CD4-positive, alpha-beta memory T cell (primary cell): Measurements from ENCODE around the gene FNDC5. TPM values are rescaled to one million over a fixed set of nuclear protein-coding genes. Genes with fewer than 3 reads are reported as not detected.

ENCODE experiments used
- CTCF ChIA-PET: fragments of 350-600 bp; sonication (Branson Sonifier 250); formaldehyde crosslinking; loops from one replicate; lab custom pipeline; 2021; ENCODE audit warnings: inconsistent platforms; ENCODE audit not compliant: partially characterized antibody; lab: Charles Lee
- POLR2A ChIA-PET: fragments of 350-600 bp; sonication (Branson Sonifier 250); formaldehyde crosslinking; loops from one replicate; lab custom pipeline; 2021; ENCODE audit not compliant: partially characterized antibody; lab: Charles Lee
- DNase-seq, 5 donors: peaks; one replicate each; pipeline versions ENCODE4 v3.0.0 to v3.0.0-alpha.2; 2020 to 2022; ENCODE audit warnings: mixed read lengths in 1 of 5
- H3K27ac ChIP-seq: one replicate; pipeline ENCODE4 v1.7.0; 2013; ENCODE audit warnings: low read depth, low read length
- H3K27me3 ChIP-seq: 2 replicates; pipeline ENCODE4 v1.7.0; 2013; ENCODE audit warnings: mild to moderate bottlenecking, low read length, moderate library complexity; ENCODE audit not compliant: insufficient read depth
- H3K36me3 ChIP-seq: 2 replicates; pipeline ENCODE4 v1.7.0; 2013; ENCODE audit warnings: mild to moderate bottlenecking, low read length, moderate library complexity; ENCODE audit not compliant: insufficient read depth
- H3K4me1 ChIP-seq: 2 replicates; pipeline ENCODE4 v1.7.0; 2013; ENCODE audit warnings: mild to moderate bottlenecking, low read length, moderate library complexity; ENCODE audit not compliant: insufficient read depth
- H3K4me3 ChIP-seq, 2 donors: one replicate each; pipeline ENCODE4 v1.7.0; 2013; ENCODE audit warnings: low read length in 2 of 2, mild to moderate bottlenecking in 1 of 2
- H3K9me3 ChIP-seq, 2 donors: one replicate each; pipeline ENCODE4 v1.7.0; 2013; ENCODE audit warnings: low read length in 2 of 2, control low read depth in 1 of 2; ENCODE audit not compliant: control insufficient read depth in 1 of 2
- H3K27ac Mint-ChIP-seq, 7 donors: one replicate each; pipeline ENCODE4 v1.8.0; 2020 to 2021; ENCODE audit warnings: mixed read lengths in 7 of 7, mild to moderate bottlenecking in 6 of 7, inconsistent platforms in 3 of 7, moderate library complexity in 3 of 7
- H3K27me3 Mint-ChIP-seq, 2 donors: one replicate each; pipeline ENCODE4 v1.8.0; 2020 to 2021; ENCODE audit warnings: mixed read lengths in 2 of 2
- H3K36me3 Mint-ChIP-seq, 2 donors: one replicate each; pipeline ENCODE4 v1.8.0; 2020 to 2021; ENCODE audit warnings: mixed read lengths in 2 of 2, inconsistent platforms in 1 of 2, mild to moderate bottlenecking in 1 of 2
- H3K4me1 Mint-ChIP-seq, 4 donors: one replicate each; pipeline ENCODE4 v1.8.0; 2020 to 2021; ENCODE audit warnings: mixed read lengths in 4 of 4, mild to moderate bottlenecking in 1 of 4
- H3K4me3 Mint-ChIP-seq, 8 donors: one replicate each; pipeline ENCODE4 v1.8.0; 2020 to 2021; ENCODE audit warnings: mixed read lengths in 8 of 8, mild to moderate bottlenecking in 7 of 8, moderate library complexity in 6 of 8, inconsistent platforms in 3 of 8
- H3K9me3 Mint-ChIP-seq, 8 donors: one replicate each; pipeline ENCODE4 v1.8.0; 2020 to 2021; ENCODE audit warnings: mixed read lengths in 8 of 8, mild to moderate bottlenecking in 5 of 8, inconsistent platforms in 3 of 8, moderate library complexity in 1 of 8
- intact Hi-C: fragments of 100-400 bp; cut with micrococcal nuclease; formaldehyde crosslinking; loops from one replicate; pipeline ENCODE4 v1.15.1; 2023
- polyA plus RNA-seq, 2 donors: library from polyadenylated mRNA; unstranded; fragments of 300-500 nt; fragmentation: Illumina TruSeq; gene quantifications; one replicate each; pipeline ENCODE4 v1.2.3, GENCODE V29; 2021
- total RNA-seq, 2 experiments: library from RNA; stranded (reverse); gene quantifications; one replicate each; pipeline ENCODE4 v1.2.3, GENCODE V29; 2021

FNDC5 gene
- total and polyA plus RNA-seq, 4 experiments from 2014 or later: not detected

GRCh38 chr1:32848354-32849063 lies 22.2 kb downstream of the FNDC5 start:
- Histone ChIP-seq H3K27ac (no peak overlapping the region), H3K4me1 (no peaks in the 10 kb centered on the region), H3K4me3 (no peak overlapping the region), H3K9me3 (no peaks in the 10 kb centered on the region), H3K27me3 (no peaks in the 10 kb centered on the region), H3K36me3 (peaks cover 9% of the 10 kb centered on the region)
- no peaks in the 10 kb centered on the region for H3K9me3 Mint-ChIP-seq
- intact Hi-C loops: no loop called here
- no peaks in the 10 kb centered on the region for H3K27me3 Mint-ChIP-seq
- H3K27ac Mint-ChIP-seq: no peak overlapping the region
- peaks cover 34 to 37% of the 10 kb centered on the region in 2 donors for H3K36me3 Mint-ChIP-seq
- peak overlapping the region in 1 of 8 donors; percentile 8 for H3K4me3 Mint-ChIP-seq
- no peak for DNase-seq
- H3K4me1 Mint-ChIP-seq: peaks cover 0 to 2% (median 0%) of the 10 kb centered on the region in 4 donors
- POLR2A ChIA-PET: no interaction called here
- CTCF ChIA-PET: interaction anchor here (1.2 kb wide), 1 partner anchor 23 kb away, joined by 3 read pairs; no protein-coding TSS in a partner anchor

GRCh38 chr1:32831878-32832277 lies 38.8 kb downstream of the FNDC5 start:
- no peak for DNase-seq
- Histone ChIP-seq H3K27me3 (no peaks in the 10 kb centered on the region), H3K9me3 (no peaks in the 10 kb centered on the region), H3K36me3 (peaks cover 42% of the 10 kb centered on the region), H3K27ac (no peak overlapping the region), H3K4me3 (no peak overlapping the region), H3K4me1 (no peaks in the 10 kb centered on the region)
- no peak overlapping the region for H3K4me3 Mint-ChIP-seq
- peaks cover 0 to 8% (median 5%) of the 10 kb centered on the region in 4 donors for H3K4me1 Mint-ChIP-seq
- H3K27ac Mint-ChIP-seq: peak overlapping the region in 1 of 7 donors; percentile 65
- intact Hi-C loops: no loop called here
- H3K9me3 Mint-ChIP-seq: peaks cover 0 to 2% (median 0%) of the 10 kb centered on the region in 8 donors
- ChIA-PET CTCF (interaction anchor here (0.7 kb wide), 1 partner anchor 99 kb away, joined by 3 read pairs; no protein-coding TSS in a partner anchor), POLR2A (interaction anchor here (1.4 kb wide), 1 partner anchor 15 kb away, joined by 3 read pairs; the partner anchor contains the start of genes S100PBP and YARS1)
- H3K27me3 Mint-ChIP-seq: no peaks in the 10 kb centered on the region
- H3K36me3 Mint-ChIP-seq: peaks cover 65 to 66% of the 10 kb centered on the region in 2 donors

- Histone ChIP-seq H3K4me1 (no peaks in the 10 kb centered on the region), H3K27me3 (no peaks in the 10 kb centered on the region), H3K27ac (no peak overlapping the region), H3K9me3 (no peaks in the 10 kb centered on the region), H3K36me3 (peaks cover 52% of the 10 kb centered on the region), H3K4me3 (no peak overlapping the region)
- Mint-ChIP-seq H3K27me3 (no peaks in the 10 kb centered on the region), H3K9me3 (peaks cover 0 to 2% (median 0%) of the 10 kb centered on the region in 8 donors), H3K4me1 (peaks cover 0 to 15% (median 6%) of the 10 kb centered on the region in 4 donors), H3K27ac (peak overlapping the region in 2 of 7 donors; percentile 43 to 81), H3K36me3 (peaks cover 65 to 75% of the 10 kb centered on the region in 2 donors), H3K4me3 (peak overlapping the region in 1 of 8 donors; percentile 33)
- no peak for DNase-seq
- ChIA-PET POLR2A (no interaction called here), CTCF (interaction anchor here (1.0 kb wide), 1 partner anchor 256 kb away, joined by 3 read pairs; no protein-coding TSS in a partner anchor)
- intact Hi-C loops: no loop called here
Measured at GRCh38 chr1:32830092-32830852, 40.4 kb downstream of the FNDC5 start.

- no peaks in the 10 kb centered on the region for H3K9me3 ChIP-seq
- no peaks in the 10 kb centered on the region for H3K4me1 ChIP-seq
- intact Hi-C loops: no loop called here
- H3K4me1 Mint-ChIP-seq: peaks cover 8 to 24% (median 11%) of the 10 kb centered on the region in 4 donors
- H3K9me3 Mint-ChIP-seq: peaks cover 0 to 2% (median 0%) of the 10 kb centered on the region in 8 donors
- no peak overlapping the region for H3K27ac Mint-ChIP-seq
- ChIA-PET POLR2A (interaction anchor here (0.6 kb wide), 1 partner anchor 29 kb away, joined by 3 read pairs; no protein-coding TSS in a partner anchor), CTCF (no interaction called here)
- no peak overlapping the region for H3K4me3 Mint-ChIP-seq
- no peaks in the 10 kb centered on the region for H3K27me3 Mint-ChIP-seq
- no peak overlapping the region for H3K4me3 ChIP-seq
- peaks cover 57 to 75% of the 10 kb centered on the region in 2 donors for H3K36me3 Mint-ChIP-seq
- no peaks in the 10 kb centered on the region for H3K27me3 ChIP-seq
- no peak overlapping the region for H3K27ac ChIP-seq
- peaks cover 51% of the 10 kb centered on the region for H3K36me3 ChIP-seq
- DNase-seq: no peak
Measured at GRCh38 chr1:32828341-32828740, 42.4 kb downstream of the FNDC5 start.

GRCh38 chr1:32825181-32825580 lies 45.5 kb downstream of the FNDC5 start:
- CTCF ChIA-PET: no interaction called here
- no peaks in the 10 kb centered on the region for H3K27me3 ChIP-seq
- H3K36me3 ChIP-seq: peaks cover 34% of the 10 kb centered on the region
- Mint-ChIP-seq H3K27me3 (no peaks in the 10 kb centered on the region), H3K36me3 (peaks cover 34 to 48% of the 10 kb centered on the region in 2 donors), H3K9me3 (peaks cover 0 to 2% (median 0%) of the 10 kb centered on the region in 8 donors), H3K4me1 (peaks cover 9 to 26% (median 18%) of the 10 kb centered on the region in 4 donors), H3K27ac (no peak overlapping the region), H3K4me3 (no peak overlapping the region)
- POLR2A ChIA-PET: no interaction called here
- no peak overlapping the region for H3K27ac ChIP-seq
- intact Hi-C loops: no loop called here
- no peaks in the 10 kb centered on the region for H3K9me3 ChIP-seq
- no peak for DNase-seq
- H3K4me1 ChIP-seq: no peaks in the 10 kb centered on the region
- no peak overlapping the region for H3K4me3 ChIP-seq

- Mint-ChIP-seq H3K27me3 (no peaks in the 10 kb centered on the region), H3K4me3 (peak overlapping the region; percentile 94 to 100 (median 96)), H3K27ac (peak overlapping the region; percentile 81 to 95 (median 85)), H3K36me3 (peaks cover 5 to 32% of the 10 kb centered on the region in 2 donors), H3K9me3 (no peaks in the 10 kb centered on the region), H3K4me1 (peaks cover 28 to 68% (median 39%) of the 10 kb centered on the region in 4 donors)
- Histone ChIP-seq H3K4me1 (peaks cover 46% of the 10 kb centered on the region), H3K9me3 (no peaks in the 10 kb centered on the region), H3K27me3 (no peaks in the 10 kb centered on the region), H3K27ac (peak overlapping the region; percentile 89), H3K4me3 (peak overlapping the region; percentile 67 to 70), H3K36me3 (no peaks in the 10 kb centered on the region)
- peak in 3 of 5 donors; percentile 16 to 22 (median 19) for DNase-seq
- intact Hi-C loops: loop anchor here (5.0 kb wide), 2 partner anchors 143 to 308 kb away; partner anchors contain the start of gene RNF19B
- ChIA-PET CTCF (interaction anchor here (0.7 to 1.5 kb wide), 4 partner anchors 33 to 1305 kb away, joined by 3 to 5 read pairs (median 3); no protein-coding TSS in a partner anchor), POLR2A (interaction anchor here (1.0 to 3.4 kb wide), 3 partner anchors 20 to 363 kb away, joined by 8 to 22 read pairs (median 9); partner anchors contain the start of genes RBBP4, TRIM62 and ZBTB8OS)
Measured at GRCh38 chr1:32818804-32819541, 51.7 kb downstream of the FNDC5 start.
